ENCODE results near the gene TK2. TPM values are rescaled to one million over a fixed set of nuclear protein-coding genes. Genes with fewer than 3 reads are reported as not detected.

Gene TK2
- polyA plus RNA-seq, 3 donors from 2014 or later = 8.2 to 19.9 (median 9.8) TPM

DNA sequence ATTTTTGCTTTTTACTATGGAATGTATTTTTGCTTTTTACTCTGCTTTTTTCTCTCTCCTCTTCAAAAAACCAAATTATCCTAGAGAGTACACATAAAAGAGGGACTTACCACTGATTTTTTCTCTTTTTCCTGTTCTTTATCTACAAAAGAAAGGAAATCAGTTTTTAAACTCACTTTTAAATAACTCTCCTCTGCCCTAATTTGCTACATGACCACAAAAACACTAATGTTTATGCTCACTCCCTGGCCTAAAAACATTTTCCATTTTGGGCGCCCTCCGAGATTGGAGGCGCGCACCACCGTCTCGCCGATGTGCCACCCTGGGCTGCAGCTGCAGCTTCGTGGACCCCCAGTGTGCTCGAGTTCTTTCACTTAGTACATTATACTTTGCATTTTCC lies 1.1 kb downstream of the TK2 start:
- H3K27me3 Mint-ChIP-seq (ENCODE audit: low read depth in 3 of 3) = peaks cover 13 to 27% (median 14%) of the 10 kb centered on the region in 3 donors
- no peak for DNase-seq
- H3K4me3 Mint-ChIP-seq = peak overlapping the region; percentile 62 to 82 (median 79)
- H3K27ac Mint-ChIP-seq = peak overlapping the region; percentile 80 to 89 (median 84)
- peaks cover 54 to 61% of the 10 kb centered on the region in 2 donors for H3K4me1 Mint-ChIP-seq
- peaks cover 0 to 3% (median 0%) of the 10 kb centered on the region in 3 donors for H3K36me3 Mint-ChIP-seq
- no peaks in the 10 kb centered on the region for H3K9me3 Mint-ChIP-seq

DNA sequence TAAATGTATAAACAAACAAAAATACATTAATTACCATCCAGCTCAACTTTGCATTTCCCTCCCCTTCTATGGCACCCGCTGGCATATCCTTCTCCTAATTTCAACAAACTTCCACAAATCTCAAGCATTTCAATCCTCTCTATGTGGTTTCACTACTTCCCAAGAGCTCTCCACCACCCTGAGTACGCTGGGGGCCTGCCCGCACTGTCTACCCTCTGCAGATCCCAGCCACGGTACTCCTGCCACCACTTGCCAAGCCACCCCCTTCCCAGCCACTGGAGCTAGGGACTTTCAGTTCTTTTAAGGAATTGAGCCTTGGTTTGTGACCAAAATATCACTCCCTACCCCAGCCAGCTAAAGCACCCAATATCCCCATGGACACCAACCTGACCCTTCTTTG lies 1.9 kb downstream of the TK2 start:
- DNase-seq = no peak
- H3K27ac Mint-ChIP-seq = peak overlapping the region; percentile 80 to 89 (median 84)
- H3K4me1 Mint-ChIP-seq = peaks cover 46 to 53% of the 10 kb centered on the region in 2 donors
- peaks cover 13 to 25% (median 14%) of the 10 kb centered on the region in 3 donors for H3K27me3 Mint-ChIP-seq (ENCODE audit: low read depth in 3 of 3)
- H3K4me3 Mint-ChIP-seq = peak overlapping the region; percentile 62 to 82 (median 79)
- H3K36me3 Mint-ChIP-seq = peaks cover 0 to 7% (median 0%) of the 10 kb centered on the region in 3 donors
- no peaks in the 10 kb centered on the region for H3K9me3 Mint-ChIP-seq

DNA sequence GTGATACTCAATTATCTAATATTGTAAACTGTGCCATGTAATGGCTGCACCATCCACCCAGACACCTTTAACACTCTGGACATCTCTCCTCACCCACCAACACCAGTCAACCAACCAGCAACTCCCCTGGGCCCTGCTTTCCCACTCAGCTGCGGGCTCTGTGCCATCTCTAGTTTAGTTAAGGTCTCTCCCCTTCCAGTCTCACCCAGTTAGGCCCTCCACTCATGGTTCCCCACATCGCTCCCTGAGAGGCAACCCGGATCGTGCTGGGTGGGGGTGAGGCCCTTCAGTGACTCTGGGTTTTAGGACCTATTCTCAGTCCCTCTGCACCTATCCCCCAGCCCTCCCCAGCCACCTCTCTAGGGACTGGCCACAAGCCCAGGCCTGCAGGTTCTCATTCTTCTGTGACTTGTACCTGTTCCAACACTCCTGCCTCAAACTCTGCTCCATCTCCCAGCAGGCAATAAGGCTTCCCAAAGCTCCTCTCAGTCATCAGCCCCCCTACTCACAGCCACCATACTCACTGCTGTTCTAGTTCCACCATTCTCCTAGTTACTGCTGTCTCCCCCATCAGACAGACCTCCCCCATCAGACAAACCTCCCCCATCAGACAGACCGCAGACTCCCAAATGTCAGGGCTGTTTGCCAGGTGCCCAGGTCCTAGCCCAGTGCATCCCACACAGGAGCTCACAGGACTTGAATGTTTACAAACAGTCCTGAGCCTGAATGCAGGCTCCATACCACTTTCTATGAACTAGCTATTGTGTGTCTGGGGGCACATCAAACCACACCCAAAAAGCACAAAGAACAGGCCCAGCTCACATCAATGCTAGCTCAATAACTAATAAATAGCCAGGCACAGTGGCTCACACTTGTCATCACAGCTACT lies 2.6 kb downstream of the TK2 start:
- Mint-ChIP-seq H3K4me1 (peaks cover 40 to 45% of the 10 kb centered on the region in 2 donors), H3K9me3 (no peaks in the 10 kb centered on the region), H3K36me3 (peaks cover 0 to 7% (median 0%) of the 10 kb centered on the region in 3 donors), H3K27ac (peak overlapping the region; percentile 27 to 89 (median 80)), H3K27me3 (ENCODE audit: low read depth in 3 of 3) (peaks cover 9 to 18% (median 10%) of the 10 kb centered on the region in 3 donors), H3K4me3 (peak overlapping the region in 2 of 5 donors; percentile 34 to 82)
- DNase-seq = no peak

DNA sequence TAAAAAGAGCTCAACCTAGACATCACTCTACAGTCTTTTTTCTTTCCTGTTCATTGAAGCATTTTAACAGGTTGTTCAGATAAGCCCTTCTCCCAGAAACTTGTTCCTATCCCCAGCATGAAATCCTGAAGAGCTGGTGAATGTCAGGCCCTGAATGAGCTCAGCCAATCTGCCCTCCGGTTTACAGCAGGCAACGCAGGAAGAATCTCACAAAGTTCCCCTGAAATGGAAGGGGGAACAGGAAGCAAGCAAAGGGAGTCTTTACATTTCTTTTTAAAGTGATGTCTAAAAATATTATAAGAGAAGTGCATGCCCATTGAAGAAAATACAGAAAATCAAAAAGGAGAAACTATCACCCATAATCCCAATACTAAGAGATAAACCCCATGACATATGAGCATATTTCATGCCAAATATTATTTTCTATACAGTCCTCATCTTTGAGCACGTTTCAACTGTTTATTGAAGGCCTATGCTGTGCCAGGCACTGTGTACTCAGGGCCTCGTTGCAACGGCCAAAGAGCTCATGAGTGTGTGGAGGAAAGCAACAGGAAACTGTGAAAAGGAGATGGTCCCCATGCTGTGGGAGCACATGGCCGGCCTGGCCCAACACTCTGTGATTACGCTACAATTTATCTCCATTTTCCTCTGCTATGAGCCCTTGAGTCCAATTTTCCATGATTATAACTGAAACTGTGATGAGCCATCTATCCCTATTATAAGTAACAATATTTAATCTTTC lies 5.7 kb downstream of the TK2 start:
- peaks cover 30 to 39% of the 10 kb centered on the region in 2 donors for H3K4me1 Mint-ChIP-seq

DNA sequence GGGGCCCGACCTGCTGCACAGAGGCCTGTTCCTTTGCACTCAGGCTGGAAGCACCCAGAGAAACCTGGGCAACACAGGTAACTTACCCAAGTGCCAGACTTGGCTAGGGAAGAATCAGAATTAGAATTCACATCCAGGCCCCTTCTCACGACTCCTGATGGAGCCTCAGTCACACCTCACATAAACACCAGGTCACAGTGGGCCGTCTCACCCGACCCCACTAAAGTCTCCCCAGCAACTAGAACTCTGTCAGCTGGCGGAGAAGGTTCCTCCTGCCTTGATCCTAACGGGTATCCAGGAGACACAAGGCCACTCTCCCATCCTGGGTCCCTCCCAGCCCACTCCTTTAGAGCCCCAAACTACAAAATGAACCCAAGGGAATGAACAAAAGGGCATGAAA lies 6.4 kb downstream of the TK2 start:
- H3K9me3 Mint-ChIP-seq = no peaks in the 10 kb centered on the region
- no peak overlapping the region for H3K27ac Mint-ChIP-seq
- peaks cover 0 to 14% (median 0%) of the 10 kb centered on the region in 3 donors for H3K36me3 Mint-ChIP-seq
- no peak overlapping the region for H3K4me3 Mint-ChIP-seq
- H3K4me1 Mint-ChIP-seq = peaks cover 28 to 37% of the 10 kb centered on the region in 2 donors
- H3K27me3 Mint-ChIP-seq (ENCODE audit: low read depth in 3 of 3) = peaks cover 0 to 2% (median 1%) of the 10 kb centered on the region in 3 donors
- DNase-seq = no peak

More for the DNA sequence above, 5.7 kb downstream of the TK2 start:
- Mint-ChIP-seq H3K27me3 (ENCODE audit: low read depth in 3 of 3) (peaks cover 0 to 2% (median 1%) of the 10 kb centered on the region in 3 donors), H3K4me3 (no peak overlapping the region), H3K27ac (peak overlapping the region in 1 of 6 donors; percentile 73), H3K9me3 (no peaks in the 10 kb centered on the region), H3K36me3 (peaks cover 0 to 14% (median 0%) of the 10 kb centered on the region in 3 donors)
- no peak for DNase-seq

DNA sequence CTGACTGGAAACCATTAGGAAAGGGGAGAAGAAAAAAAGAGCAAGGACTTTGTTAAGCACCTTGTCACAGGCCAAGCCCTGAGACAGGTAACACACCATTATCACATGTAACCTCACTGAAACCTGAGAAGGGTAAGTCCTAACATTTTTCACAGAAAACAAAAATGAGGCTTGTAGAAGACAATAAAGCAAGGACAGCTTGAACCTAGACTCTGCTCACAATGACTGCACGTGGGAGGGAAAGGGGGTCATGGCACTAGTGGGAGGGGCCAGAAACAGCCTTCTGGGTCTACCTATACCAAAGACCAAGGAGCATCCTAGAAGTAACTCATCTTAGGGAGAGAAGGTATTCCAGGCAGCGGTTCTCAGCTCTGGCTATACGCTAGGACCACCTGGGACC lies 7.5 kb downstream of the TK2 start:
- peaks cover 0 to 1% (median under 1%) of the 10 kb centered on the region in 3 donors for H3K27me3 Mint-ChIP-seq (ENCODE audit: low read depth in 3 of 3)
- peaks cover 2 to 16% (median 6%) of the 10 kb centered on the region in 3 donors for H3K36me3 Mint-ChIP-seq
- no peak for DNase-seq
- H3K9me3 Mint-ChIP-seq = no peaks in the 10 kb centered on the region
- H3K4me3 Mint-ChIP-seq = no peak overlapping the region
- H3K27ac Mint-ChIP-seq = peak overlapping the region in 1 of 6 donors; percentile 47
- H3K4me1 Mint-ChIP-seq = peaks cover 18 to 26% of the 10 kb centered on the region in 2 donors

DNA sequence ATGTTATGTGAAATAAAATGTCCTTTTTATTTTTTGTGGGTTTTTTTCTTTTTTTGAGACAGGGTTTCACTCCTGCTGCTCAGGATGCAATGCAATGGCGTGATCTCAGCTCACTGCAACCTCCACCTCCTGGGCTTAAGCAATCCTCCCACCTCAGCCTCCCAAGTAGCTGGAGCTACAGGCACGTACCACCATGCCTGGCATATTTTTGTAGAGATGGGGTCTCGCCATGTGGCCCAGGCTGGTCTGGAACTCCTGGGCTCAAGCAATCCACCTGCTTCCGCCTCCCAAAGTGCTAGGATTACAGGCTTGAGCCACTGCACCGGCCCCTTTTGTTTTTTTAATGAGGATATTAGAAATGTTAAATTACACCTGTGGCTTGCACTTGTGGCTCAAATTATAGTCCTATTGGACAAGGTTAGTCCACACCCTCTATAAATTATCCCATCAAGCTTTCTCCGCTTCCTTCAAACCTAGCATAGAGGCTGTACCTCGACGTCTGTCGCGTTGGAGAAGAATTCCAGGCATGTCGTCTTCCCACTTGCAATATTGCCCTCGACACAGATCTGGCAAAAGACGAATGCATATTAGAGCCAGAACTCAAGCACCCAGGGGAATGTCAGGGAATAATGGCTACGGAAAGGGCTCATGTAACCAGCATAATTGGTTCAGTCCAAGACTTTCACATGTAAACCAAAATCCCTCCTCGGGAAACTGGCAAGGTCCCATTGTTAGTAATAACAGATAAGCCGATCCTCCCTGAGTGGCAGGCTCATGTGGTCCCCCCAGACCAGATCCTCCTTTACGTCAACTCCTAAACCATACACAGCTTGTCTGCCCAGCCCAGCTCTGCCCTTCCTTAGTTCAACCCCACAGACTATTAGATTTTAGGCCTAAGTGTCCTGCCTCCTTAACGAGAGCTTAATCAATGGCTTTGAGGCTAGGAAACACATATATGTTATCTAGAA lies 8.2 kb downstream of the TK2 start:
- Mint-ChIP-seq H3K27ac (peak overlapping the region in 2 of 6 donors; percentile 33 to 47), H3K9me3 (peaks cover 0 to 2% (median 0%) of the 10 kb centered on the region in 6 donors), H3K27me3 (ENCODE audit: low read depth in 3 of 3) (peaks cover 0 to 2% (median 0%) of the 10 kb centered on the region in 3 donors), H3K4me1 (peaks cover 17 to 22% of the 10 kb centered on the region in 2 donors), H3K36me3 (peaks cover 4 to 23% (median 13%) of the 10 kb centered on the region in 3 donors), H3K4me3 (no peak overlapping the region)
- DNase-seq = no peak

DNA sequence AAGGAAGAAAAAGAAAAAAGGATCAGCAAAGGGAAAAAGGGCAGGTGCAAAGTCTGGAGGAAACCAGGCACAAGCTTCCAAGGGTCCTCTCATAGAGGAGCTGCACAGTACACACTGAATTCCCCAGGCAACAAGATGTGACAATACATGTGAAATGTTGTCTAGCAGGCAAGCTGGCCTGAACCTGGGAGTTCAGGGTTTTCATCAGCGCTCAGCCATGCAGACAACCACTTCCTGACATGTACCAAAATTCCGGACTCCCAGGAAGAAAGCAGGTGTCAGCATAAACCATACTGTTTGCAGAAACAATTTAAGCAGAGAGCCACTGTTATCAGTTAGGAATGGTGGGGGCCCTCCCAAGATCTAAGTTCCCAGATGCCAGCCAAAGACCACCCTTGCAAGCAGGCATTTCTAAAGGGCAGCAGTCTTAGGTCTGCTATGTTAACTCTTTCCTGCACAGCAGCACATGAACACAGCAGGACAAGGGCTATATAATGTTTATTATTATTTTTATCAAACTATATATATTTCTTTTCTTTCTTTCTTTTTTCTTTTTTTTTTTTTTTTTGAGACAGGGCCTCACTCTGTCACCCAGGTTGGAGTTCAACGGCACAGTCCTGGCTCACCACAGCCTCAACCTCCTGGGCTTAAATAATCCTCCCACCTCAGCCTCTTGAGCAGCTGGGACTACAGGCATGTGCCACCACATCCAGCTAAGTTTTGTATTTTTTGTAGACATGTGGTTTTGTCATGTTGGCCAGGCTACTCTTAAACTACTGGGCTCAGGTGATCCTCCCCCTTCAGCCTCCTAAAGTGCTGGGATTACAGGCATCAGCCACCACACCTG lies 10.1 kb downstream of the TK2 start:
- Mint-ChIP-seq H3K4me3 (peak overlapping the region; percentile 9 to 33 (median 13)), H3K27ac (peak overlapping the region; percentile 48 to 87 (median 70)), H3K27me3 (ENCODE audit: low read depth in 3 of 3) (peaks cover 0 to 3% (median 0%) of the 10 kb centered on the region in 3 donors), H3K4me1 (peaks cover 17 to 22% of the 10 kb centered on the region in 2 donors), H3K36me3 (peaks cover 13 to 31% (median 19%) of the 10 kb centered on the region in 3 donors), H3K9me3 (peaks cover 0 to 2% (median 0%) of the 10 kb centered on the region in 6 donors)
- no peak for DNase-seq

DNA sequence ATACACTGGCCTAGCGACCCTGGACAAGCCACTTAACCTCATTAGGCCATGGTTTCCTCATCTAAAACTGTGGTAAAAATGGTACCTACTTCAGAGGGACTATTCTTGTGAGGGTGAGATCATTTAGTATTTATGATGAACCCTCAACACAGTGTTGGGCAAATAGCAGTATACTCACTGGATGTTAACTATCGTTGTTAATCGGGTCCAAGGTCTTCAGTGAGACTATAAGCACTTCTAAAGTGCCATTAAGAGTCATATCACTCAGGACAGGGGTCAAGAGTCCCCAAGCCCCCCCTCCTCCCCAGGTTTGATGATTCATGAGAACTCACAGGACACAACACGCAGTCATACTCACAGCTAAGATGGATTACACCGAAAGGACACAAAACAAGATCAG lies 11.0 kb downstream of the TK2 start:
- Mint-ChIP-seq H3K9me3 (peaks cover 0 to 2% (median 0%) of the 10 kb centered on the region in 6 donors), H3K4me3 (peak overlapping the region in 2 of 5 donors; percentile 50 to 57), H3K36me3 (peaks cover 17 to 29% (median 23%) of the 10 kb centered on the region in 3 donors), H3K27ac (peak overlapping the region in 3 of 6 donors; percentile 23 to 64 (median 45)), H3K27me3 (ENCODE audit: low read depth in 3 of 3) (peaks cover 0 to 3% (median 0%) of the 10 kb centered on the region in 3 donors), H3K4me1 (peaks cover 19 to 22% of the 10 kb centered on the region in 2 donors)
- DNase-seq = no peak

DNA sequence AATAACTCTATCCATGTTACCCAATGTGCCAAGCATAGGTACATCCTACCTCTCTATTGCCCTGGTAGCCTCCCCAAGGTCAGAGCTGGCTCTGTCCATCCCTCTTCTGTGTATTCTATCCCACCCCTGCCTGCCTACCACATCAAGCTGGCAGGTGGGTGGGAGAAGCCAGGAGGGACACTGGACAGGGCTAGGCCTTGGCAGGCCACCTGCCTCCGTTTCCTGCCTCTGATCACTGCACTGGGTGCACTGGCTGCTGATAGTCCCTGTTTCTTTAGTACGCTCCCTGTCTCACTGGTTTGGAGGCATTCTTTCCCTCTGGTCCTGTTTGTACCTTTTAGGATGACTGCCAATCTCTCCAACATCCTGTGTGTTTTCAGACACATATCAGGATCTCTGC lies 12.7 kb downstream of the TK2 start:
- Mint-ChIP-seq H3K27me3 (ENCODE audit: low read depth in 3 of 3) (peaks cover 0 to 3% (median 0%) of the 10 kb centered on the region in 3 donors), H3K27ac (peak overlapping the region in 1 of 6 donors; percentile 32), H3K9me3 (peaks cover 0 to 2% (median 0%) of the 10 kb centered on the region in 6 donors), H3K36me3 (peaks cover 17 to 26% (median 24%) of the 10 kb centered on the region in 3 donors), H3K4me1 (peaks cover 19 to 22% of the 10 kb centered on the region in 2 donors), H3K4me3 (no peak overlapping the region)
- DNase-seq = no peak

DNA sequence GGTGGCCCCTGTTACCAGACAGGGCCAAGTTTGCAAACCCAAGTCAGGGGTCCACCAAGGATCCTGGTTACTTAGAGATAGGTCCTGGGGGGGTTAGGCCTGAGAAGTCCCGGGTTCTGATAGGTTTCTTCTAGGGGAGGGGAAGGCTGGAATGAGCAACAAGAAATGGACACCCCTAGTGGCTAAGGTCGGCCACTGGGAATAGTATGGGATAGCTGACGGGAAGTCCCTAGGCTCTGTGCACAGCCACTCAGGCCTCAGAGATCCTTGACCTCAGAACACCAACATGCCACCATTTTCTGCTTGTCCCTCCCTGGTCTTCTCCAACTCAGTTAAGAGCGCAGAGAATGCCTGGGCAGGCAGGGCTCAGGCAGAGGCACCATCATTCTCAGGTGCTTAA lies 13.4 kb downstream of the TK2 start:
- DNase-seq = no peak
- H3K27ac Mint-ChIP-seq = no peak overlapping the region
- no peak overlapping the region for H3K4me3 Mint-ChIP-seq
- peaks cover 0 to 2% (median 0%) of the 10 kb centered on the region in 6 donors for H3K9me3 Mint-ChIP-seq
- peaks cover 23 to 33% (median 25%) of the 10 kb centered on the region in 3 donors for H3K36me3 Mint-ChIP-seq
- H3K4me1 Mint-ChIP-seq = peaks cover 18 to 22% of the 10 kb centered on the region in 2 donors
- H3K27me3 Mint-ChIP-seq (ENCODE audit: low read depth in 3 of 3) = peaks cover 0 to 3% (median 0%) of the 10 kb centered on the region in 3 donors

DNA sequence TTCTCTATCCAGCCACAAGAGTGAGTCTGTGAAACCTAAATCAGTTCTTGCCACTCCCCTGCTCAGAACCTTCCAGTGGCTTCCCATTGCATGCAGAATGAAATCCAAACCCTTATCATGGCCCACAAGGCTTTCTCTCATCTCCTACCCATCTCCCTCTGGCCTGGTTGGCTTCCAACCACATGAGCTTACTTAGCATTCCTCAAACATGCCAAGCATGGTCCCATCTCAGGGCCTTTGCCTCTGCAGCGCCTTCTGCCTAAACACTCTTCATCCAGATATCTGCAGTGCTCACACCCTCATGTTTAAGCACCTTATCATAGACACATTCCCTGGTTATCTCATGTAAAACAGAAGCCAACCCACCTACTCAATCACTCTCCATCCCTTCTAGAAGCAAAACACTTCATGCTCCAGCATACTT lies 15.5 kb downstream of the TK2 start:
- H3K9me3 Mint-ChIP-seq = peaks cover 0 to 4% (median 0%) of the 10 kb centered on the region in 6 donors
- no peak overlapping the region for H3K4me3 Mint-ChIP-seq
- H3K27ac Mint-ChIP-seq = peak overlapping the region in 3 of 6 donors; percentile 38 to 60 (median 55)
- H3K4me1 Mint-ChIP-seq = peaks cover 7 to 8% of the 10 kb centered on the region in 2 donors
- peaks cover 0 to 3% (median 0%) of the 10 kb centered on the region in 3 donors for H3K27me3 Mint-ChIP-seq (ENCODE audit: low read depth in 3 of 3)
- no peak for DNase-seq
- peaks cover 30 to 42% (median 39%) of the 10 kb centered on the region in 3 donors for H3K36me3 Mint-ChIP-seq

Measured in immature natural killer cell (primary cell).